KOPT-K1 (cell line): ENCODE results near the gene ZMYM4.

Source experiments
- H3K27ac ChIP-seq: fragments of 200-600 bp; sonication (generic); 2 replicates; pipeline ENCODE4 v1.5.1; 2016; ENCODE audit warnings: antibody characterized with exemption, mild to moderate bottlenecking, low read depth, low read length; ENCODE audit not compliant: poor library complexity, severe bottlenecking
- H3K36me3 ChIP-seq: fragments of 200-600 bp; sonication (generic); 2 replicates; pipeline ENCODE4 v1.5.1; 2017; ENCODE audit warnings: antibody characterized with exemption, mild to moderate bottlenecking, low read length, moderate library complexity; ENCODE audit not compliant: insufficient read depth
- H3K9me3 ChIP-seq: fragments of 200-600 bp; sonication (generic); 2 replicates; pipeline ENCODE4 v1.5.1; 2017; ENCODE audit warnings: antibody characterized with exemption, low read length, mild to moderate bottlenecking; ENCODE audit not compliant: insufficient read depth, poor library complexity, severe bottlenecking

Gene ZMYM4

DNA sequence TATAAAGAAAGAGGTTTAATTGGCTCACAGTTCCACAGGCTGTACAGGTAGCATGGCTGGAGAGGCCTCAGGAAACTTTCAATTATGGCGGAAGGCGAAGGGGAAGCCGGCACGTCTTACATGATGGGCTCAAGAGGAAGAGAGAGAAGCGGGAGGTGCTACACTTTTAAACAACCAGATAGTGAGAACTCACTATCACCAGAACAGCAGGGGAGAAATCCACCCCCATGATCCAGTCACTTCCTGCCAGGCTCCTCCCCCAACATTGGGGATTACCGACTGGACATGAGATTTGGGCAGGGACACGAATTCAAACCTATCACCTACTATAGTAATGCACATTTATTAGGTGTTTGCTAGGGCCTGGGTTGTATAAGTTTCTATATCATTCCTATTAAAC is 117.8 kb downstream of the ZMYM4 start:
- H3K9me3 ChIP-seq = no peaks in the 10 kb centered on the region
- H3K36me3 ChIP-seq = peaks cover 65% of the 10 kb centered on the region
- no peak overlapping the region for H3K27ac ChIP-seq

DNA sequence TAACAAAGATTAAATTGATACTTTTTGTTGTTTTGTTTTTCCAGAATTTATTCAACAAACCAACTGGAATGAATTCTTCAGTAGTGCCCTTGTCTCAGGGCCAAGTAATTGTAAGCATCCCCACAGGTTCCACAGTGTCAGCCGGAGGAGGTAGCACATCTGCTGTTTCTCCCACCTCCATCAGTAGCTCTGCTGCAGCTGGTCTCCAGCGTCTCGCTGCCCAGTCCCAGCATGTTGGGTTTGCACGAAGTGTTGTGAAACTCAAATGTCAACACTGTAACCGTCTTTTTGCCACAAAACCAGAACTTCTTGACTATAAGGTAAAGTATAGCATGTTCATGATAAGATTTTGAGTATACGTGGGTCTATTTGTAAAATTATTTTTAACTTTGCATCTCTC is 118.5 kb downstream of the ZMYM4 start:
- Histone ChIP-seq H3K27ac (no peak overlapping the region), H3K36me3 (peaks cover 64% of the 10 kb centered on the region), H3K9me3 (no peaks in the 10 kb centered on the region)

DNA sequence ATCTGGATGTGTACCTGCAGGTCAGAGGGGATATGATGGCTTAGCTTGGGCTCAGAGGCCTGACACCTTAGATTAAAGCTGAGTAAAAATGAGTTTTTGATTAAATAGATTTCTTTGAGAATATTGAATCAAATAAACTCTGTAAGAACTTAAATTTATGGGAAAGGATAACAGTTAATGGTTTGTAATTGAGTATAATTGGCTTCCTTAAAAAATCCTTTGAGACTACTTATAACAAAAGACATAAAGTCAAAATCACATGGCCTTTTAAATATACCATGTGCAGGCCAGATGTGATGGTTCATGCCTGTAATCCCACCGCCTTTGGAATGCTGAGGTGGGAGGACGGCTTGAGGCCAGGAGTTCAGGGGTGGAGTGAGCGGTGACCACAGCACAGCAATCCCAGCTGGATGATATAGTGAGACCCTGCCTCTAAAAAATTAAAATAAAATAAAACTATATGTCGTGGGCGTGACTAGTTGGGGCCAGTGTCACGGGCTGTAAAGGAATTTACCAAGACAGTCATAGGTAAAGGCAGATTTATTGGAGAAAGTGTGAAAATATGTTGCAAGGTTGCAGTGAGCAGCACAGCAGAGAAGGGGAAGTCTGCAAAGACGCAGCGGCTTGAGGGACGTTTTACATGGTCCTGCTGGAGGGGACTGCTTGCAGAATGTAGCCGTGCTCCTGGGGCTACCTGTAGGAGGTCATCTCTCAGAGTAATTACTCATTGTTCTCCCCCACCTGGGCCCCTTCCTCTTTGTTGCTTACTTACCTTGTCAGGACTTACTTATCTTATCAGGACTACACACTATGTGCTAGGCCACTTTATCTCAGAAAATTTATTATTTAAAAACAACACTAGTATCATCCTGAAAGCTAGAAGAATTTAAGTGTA is 122.3 kb downstream of the ZMYM4 start:
- peaks cover 86% of the 10 kb centered on the region for H3K36me3 ChIP-seq
- no peaks in the 10 kb centered on the region for H3K9me3 ChIP-seq
- H3K27ac ChIP-seq = no peak overlapping the region

DNA sequence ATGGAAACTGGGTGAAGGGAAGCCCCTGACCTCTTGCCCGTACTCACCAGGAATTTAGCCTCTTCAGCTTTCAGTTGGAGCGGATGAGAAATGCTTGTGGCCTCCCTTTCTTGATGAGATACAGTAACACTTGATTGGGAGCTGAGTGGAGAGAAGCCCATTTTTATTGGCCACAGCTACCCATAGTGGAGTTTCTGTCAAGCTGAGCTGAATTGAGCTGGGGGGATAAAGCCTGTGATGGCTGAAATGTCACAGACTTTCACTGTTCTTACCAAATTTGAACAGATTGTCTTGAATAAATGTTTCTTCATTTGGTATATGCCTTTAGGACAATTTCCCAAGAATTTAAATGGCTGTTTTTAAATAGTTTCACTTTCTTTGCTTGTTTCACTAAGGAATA is 125.9 kb downstream of the ZMYM4 start:
- H3K9me3 ChIP-seq = no peaks in the 10 kb centered on the region
- no peak overlapping the region for H3K27ac ChIP-seq
- H3K36me3 ChIP-seq = peaks cover 90% of the 10 kb centered on the region

DNA sequence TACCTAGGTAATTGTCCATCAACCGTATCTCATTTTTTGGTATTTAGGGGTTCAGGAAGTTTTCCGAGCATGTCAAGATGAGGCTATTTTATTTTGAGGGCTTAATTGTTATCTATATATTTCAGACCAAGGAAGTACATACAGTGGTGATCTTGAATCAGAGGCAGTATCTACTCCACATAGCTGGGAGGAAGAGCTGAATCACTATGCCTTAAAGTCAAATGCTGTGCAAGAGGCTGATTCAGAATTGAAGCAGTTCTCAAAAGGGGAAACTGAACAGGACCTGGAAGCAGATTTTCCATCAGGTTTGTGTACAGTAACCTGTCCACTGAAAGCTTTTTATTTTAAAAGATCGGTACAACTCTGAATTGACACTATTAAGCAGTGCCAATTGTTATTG is 130.2 kb downstream of the ZMYM4 start:
- Histone ChIP-seq H3K9me3 (peaks cover 7% of the 10 kb centered on the region), H3K27ac (no peak overlapping the region), H3K36me3 (peaks cover 92% of the 10 kb centered on the region)

DNA sequence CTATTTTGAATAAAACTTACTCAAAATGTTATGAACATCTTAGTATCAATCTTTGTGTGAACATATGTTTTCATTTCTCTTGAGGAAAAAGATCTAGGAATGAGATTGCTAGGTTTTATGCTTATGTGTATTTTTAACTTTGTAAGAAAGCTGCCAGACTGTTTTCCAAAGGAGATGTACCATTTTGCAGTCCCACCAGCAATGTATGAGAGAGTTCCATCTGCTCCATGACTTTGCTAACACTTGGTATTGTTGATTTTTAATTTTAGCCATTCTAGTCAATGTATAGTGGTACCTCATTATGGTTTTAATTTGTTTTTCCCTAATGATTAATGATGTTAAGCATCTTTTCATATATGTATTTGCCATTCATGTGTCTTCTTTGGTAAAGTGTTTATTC is 132.5 kb downstream of the ZMYM4 start:
- no peak overlapping the region for H3K27ac ChIP-seq
- H3K9me3 ChIP-seq = peaks cover 7% of the 10 kb centered on the region
- peaks cover 89% of the 10 kb centered on the region for H3K36me3 ChIP-seq

DNA sequence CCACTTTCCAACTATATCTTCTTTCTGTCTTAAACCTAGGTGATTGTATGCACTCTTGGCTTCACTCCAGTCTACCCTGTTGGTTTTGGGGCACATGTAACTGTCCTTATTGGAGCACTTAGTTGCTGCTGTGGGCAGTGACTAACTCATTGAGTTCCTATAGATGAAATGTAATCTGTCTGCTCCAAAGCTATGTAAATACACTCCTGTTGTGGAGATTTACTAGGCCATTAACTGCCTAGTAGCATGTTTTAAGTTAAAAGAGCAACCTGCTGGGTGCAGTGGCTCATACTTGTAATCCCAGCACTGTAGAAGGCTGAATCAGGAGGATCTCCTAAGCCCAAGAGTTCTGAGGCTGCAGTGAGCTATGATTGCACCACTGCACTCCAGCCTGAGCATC is 137.6 kb downstream of the ZMYM4 start:
- H3K36me3 ChIP-seq = peaks cover 93% of the 10 kb centered on the region
- H3K9me3 ChIP-seq = peaks cover 7% of the 10 kb centered on the region

DNA sequence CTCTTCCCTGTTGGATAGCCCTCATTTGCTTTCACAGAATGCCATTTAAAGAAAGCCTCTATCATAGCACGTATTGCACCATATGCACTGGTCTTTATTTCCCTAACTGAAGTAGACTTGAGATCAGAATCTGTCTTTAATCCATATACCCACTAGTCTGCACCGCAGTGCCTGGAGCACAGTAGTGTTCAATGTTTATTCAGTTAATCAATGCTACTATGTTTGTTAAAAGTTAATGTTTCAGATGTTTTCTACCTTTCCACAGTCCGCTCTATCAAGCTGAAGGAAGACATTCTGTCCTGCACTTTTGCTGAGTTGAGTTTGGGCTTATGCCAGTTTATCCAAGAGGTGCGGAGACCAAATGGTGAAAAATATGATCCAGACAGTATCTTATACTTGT is 139.2 kb downstream of the ZMYM4 start:
- H3K9me3 ChIP-seq = no peaks in the 10 kb centered on the region
- H3K36me3 ChIP-seq = peaks cover 78% of the 10 kb centered on the region
- no peak overlapping the region for H3K27ac ChIP-seq

More for the DNA sequence above, 137.6 kb downstream of the ZMYM4 start:
- H3K27ac ChIP-seq = no peak overlapping the region

DNA sequence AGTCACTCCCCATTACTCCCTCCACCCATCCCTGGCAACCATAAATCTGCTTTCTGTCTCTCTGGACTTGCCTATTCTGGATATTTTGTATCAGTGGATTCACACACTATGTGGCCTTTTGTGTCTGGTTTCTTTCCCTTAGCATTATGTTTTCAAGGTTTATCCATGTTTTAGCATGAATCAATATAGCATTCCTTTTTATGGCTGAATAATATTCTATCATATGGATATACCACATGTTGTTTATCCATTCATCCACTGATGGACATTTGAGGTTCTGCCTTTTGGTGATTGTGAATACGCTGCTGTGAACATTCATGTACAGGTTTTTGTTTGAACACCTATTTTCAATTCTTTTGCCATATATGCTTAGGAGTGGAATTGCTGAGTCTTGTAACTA is 140.4 kb downstream of the ZMYM4 start:
- H3K27ac ChIP-seq = no peak overlapping the region
- no peaks in the 10 kb centered on the region for H3K9me3 ChIP-seq
- peaks cover 68% of the 10 kb centered on the region for H3K36me3 ChIP-seq

DNA sequence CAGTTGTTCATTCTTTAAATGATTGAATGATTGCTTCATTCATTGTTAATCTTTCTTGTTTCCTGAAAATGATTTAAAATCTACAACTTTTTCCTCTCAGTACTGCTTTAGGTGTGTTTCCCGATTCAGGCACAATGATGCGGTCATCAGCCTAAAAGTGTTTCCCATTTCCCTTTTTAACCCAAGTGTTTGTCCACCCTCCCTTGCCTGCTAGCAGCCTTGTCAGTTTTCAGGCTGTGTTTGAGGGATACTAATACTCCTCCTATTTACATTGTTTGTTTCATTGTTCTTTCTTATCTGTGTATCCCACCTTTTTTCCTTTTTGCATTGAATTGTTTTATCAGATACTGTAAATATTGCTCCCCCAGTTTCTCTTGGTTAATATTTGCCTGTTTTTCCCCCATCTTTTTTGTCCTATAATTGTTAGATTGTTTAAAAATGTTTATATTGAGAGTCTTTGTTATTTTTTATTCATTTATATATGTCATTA is 157.6 kb downstream of the ZMYM4 start:
- H3K9me3 ChIP-seq = no peaks in the 10 kb centered on the region
- peaks cover 23% of the 10 kb centered on the region for H3K36me3 ChIP-seq
- no peak overlapping the region for H3K27ac ChIP-seq

DNA sequence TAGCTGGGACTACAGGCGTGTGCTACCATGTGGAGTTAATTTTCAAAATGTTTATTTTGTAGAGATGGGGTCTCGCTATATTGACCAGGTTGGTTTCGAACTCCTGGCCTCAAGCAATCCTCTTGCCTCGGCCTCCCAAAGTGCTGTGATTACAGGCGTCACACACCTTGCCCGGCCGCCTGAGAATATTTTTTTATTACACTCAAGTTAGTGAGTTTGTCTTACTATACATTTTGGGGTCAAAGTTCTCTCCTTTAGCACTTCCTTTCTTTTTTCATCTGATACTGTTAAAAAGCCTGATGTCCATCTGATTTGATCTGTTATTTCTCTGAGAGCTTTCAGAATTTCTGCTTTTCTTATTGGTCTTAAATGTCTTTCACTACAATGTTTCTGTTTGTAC is 159.9 kb downstream of the ZMYM4 start:
- Histone ChIP-seq H3K27ac (no peak overlapping the region), H3K36me3 (peaks cover 30% of the 10 kb centered on the region)

DNA sequence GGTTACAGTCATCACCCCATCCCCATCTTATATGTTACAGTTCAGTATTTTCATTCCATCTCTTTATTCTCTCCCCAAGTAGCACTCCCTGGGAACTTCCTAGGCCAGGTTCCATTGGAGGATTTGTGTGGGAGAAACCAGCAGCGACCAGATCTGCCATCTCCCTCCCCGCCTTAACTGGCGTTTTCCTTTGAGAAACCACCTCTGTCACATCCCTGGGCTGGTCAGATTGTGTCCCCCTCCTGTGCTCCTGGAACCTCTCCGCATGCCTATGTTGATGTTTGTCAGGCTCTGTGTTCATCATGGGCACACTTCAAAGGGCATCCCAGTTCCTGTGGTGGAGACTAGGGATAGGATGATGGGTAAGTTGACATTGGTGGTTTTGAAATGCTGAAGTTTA is 162.3 kb downstream of the ZMYM4 start:
- Histone ChIP-seq H3K27ac (no peak overlapping the region), H3K36me3 (peaks cover 47% of the 10 kb centered on the region), H3K9me3 (no peaks in the 10 kb centered on the region)

More for the DNA sequence above, 159.9 kb downstream of the ZMYM4 start:
- no peaks in the 10 kb centered on the region for H3K9me3 ChIP-seq

DNA sequence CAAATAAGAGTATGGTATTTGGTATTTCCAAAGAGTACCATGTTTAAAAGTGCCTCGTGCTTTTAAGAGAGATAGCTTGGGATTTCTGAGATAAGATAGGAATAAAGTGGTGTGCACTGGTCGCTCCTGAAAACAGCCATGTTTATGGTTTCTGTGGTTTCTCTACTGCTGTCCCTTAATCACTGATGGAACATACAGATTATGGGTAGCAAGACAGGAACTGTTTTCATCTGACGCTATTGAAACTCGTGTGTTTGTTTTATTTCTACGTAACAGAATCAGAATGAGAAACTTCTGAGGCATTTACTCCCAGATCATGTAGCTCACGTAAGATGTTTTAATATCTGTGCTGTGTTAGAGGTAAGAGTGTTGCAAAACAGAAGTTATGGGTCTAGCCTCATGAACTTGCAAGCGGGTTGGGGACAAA is 162.7 kb downstream of the ZMYM4 start:
- H3K9me3 ChIP-seq = no peaks in the 10 kb centered on the region
- H3K36me3 ChIP-seq = peaks cover 51% of the 10 kb centered on the region
- H3K27ac ChIP-seq = no peak overlapping the region

DNA sequence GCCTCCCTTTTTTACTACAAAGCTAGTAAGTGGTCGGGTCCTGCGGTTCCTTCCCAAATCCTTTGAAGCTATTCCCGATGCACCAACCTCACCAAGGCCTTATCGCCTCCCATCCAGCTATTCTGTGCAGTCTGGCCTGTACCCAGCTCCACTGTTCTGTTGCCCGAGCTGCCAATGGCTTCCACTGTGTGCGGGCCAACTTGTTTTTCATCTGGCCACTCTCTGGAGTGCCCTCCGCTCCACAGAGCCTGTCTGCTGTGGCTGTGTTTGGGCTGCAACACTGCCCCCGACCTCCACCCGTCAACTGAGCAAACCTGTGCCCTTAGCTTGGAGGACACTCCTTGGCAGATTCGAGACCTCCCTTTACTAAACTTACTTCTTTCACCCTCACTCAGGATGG is 163.7 kb downstream of the ZMYM4 start:
- no peak overlapping the region for H3K27ac ChIP-seq
- H3K36me3 ChIP-seq = peaks cover 58% of the 10 kb centered on the region
- no peaks in the 10 kb centered on the region for H3K9me3 ChIP-seq

DNA sequence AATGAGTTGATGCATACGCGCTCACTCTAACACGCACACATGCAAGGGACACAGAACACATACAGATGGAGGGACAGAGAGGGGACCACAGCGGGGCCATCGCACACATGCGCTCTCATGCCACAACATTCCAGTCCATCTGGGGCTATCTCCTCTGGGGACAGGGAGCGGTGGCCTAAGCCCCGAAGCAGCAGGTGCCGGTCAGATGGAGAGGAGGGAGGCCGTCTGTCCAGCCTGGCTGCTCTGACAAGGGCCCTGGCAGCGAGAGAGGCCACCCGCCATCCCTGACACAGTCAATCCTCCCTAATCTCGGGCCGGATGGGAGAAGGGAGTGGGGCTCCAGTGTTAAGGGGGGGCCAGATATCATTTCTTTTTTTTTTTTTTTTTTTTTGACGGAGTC is 165.2 kb downstream of the ZMYM4 start:
- H3K27ac ChIP-seq = no peak overlapping the region
- H3K36me3 ChIP-seq = peaks cover 70% of the 10 kb centered on the region
- no peaks in the 10 kb centered on the region for H3K9me3 ChIP-seq

DNA sequence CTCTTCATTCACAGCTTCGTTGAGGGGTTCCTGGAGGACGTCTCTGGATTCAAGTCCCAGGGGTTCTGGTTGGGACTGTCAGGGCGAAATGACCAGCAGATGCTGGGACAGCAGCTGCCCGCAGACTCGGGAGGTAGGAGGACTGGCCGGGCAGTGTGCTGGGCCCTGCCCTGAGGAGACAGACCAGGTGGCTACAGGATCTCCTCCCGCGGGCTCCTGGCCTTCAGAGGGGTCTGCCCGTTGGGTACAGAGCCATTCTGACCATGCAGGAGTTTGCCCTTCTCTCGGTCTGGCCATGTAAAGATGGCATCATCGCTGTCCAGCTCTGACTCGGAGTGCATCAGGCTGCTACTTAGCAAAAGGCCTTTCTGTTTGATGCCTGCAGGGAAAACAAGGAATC is 166.2 kb downstream of the ZMYM4 start:
- peaks cover 80% of the 10 kb centered on the region for H3K36me3 ChIP-seq
- H3K9me3 ChIP-seq = no peaks in the 10 kb centered on the region
- H3K27ac ChIP-seq = no peak overlapping the region
